Suprapubic skin (tissue), 3 donors: ENCODE results near the gene ACP4.

Experiments used
- EP300 ChIP-seq: sonication (generic); formaldehyde crosslinking; IDR thresholded peaks from one replicate; pipeline ENCODE4 v1.6.1; 2017; ENCODE audit warnings: antibody characterized with exemption
- TF ChIP-seq, protein P1 (sequence below), 2 donors: fragments of 200-600 bp in 1 of 2; fragments of 450-650 bp in 1 of 2; sonication (generic) in 1 of 2; IDR thresholded peaks; one replicate each; pipeline ENCODE4 v1.5.1; 2016 to 2019; ENCODE audit warnings: antibody characterized with exemption in 2 of 2, mild to moderate bottlenecking in 1 of 2, moderate library complexity in 1 of 2

DNA sequence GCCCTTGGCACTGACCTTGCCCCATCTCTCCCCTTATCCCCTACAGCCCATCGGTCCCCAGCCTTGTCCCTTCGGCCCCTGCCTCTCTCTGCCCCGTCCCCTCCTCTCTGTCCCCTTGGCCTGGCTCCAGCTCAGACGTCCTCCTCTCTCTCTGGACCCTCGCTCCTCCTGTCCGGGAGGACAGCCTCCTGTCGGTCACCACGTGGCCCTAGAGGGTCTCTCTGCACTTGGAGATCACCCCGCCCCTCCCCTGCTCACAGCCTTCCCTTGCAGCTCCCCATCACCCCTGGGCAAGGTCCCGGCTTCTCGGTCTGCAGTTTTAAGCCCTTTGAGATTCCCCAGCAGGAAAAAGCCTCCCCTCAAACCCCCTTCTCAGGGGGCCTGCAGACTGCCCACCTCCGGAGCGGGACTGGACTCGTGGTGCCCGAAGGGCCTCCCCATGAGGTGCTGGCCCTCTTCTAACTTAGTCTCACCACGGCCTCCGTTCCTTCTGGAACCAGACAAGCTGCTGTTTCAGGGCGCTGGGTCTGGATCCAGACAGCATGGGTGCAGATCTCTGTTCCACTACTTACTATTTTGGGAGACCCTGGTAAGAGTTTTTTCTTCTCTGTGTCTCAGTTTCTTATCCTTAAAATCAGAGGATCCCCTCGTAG lies 46.5 kb downstream of the ACP4 start:
- no peak for TF ChIP-seq EP300
- TF ChIP-seq, protein P1, sequence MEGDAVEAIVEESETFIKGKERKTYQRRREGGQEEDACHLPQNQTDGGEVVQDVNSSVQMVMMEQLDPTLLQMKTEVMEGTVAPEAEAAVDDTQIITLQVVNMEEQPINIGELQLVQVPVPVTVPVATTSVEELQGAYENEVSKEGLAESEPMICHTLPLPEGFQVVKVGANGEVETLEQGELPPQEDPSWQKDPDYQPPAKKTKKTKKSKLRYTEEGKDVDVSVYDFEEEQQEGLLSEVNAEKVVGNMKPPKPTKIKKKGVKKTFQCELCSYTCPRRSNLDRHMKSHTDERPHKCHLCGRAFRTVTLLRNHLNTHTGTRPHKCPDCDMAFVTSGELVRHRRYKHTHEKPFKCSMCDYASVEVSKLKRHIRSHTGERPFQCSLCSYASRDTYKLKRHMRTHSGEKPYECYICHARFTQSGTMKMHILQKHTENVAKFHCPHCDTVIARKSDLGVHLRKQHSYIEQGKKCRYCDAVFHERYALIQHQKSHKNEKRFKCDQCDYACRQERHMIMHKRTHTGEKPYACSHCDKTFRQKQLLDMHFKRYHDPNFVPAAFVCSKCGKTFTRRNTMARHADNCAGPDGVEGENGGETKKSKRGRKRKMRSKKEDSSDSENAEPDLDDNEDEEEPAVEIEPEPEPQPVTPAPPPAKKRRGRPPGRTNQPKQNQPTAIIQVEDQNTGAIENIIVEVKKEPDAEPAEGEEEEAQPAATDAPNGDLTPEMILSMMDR (IDR thresholded peaks at IDR 0.05), result no peak
